Measurements from ENCODE around the gene ENTPD7.
"Not testable (repeated sequence)": the region's sequence is repeated elsewhere in the genome, so short reads cannot be mapped to it uniquely, and the experiment has no call there.

Gene ENTPD7

DNA sequence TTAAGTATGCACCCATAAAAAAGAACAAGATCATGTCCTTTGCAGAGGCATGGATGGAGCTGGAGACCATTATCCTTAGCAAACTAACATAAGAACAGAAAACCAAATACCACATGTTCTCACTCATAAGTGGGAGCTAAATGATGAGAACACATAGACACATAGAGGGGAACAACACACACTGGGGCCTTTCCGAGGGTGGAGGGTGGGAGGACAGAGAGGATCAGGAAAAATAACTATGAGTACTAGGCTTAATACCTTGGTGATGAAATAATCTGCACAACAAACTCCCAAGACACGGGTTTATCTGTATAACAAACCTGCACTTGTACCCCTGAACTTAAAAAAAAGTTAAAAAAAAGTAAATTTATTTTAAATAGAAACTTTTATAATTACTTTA, 86.9 kb downstream of the ENTPD7 start:
- H3K36me3 Mint-ChIP-seq (ENCODE audit: insufficient read depth): peaks cover 69% of the 10 kb centered on the region
- not testable (repeated sequence) for DNase-seq (ENCODE audit: low spot score in 2 of 2); ATAC-seq (replicated peaks; ENCODE audit: extremely low read depth, poor library complexity, severe bottlenecking); H3K9me3 Mint-ChIP-seq; H3K27ac Mint-ChIP-seq (ENCODE audit: low read depth); H3K27me3 Mint-ChIP-seq; H3K4me3 Mint-ChIP-seq
- H3K4me1 Mint-ChIP-seq: peaks cover 40% of the 10 kb centered on the region

- DNase-seq (ENCODE audit: low spot score in 2 of 2) (no peak), ATAC-seq (replicated peaks; ENCODE audit: extremely low read depth, poor library complexity, severe bottlenecking) (no peak)
- Mint-ChIP-seq H3K4me1 (peaks cover 18% of the 10 kb centered on the region), H3K27me3 (no peaks in the 10 kb centered on the region), H3K4me3 (no peak overlapping the region), H3K27ac (ENCODE audit: low read depth) (peak overlapping the region; percentile 9), H3K9me3 (no peaks in the 10 kb centered on the region), H3K36me3 (ENCODE audit: insufficient read depth) (peaks cover 66% of the 10 kb centered on the region)
These were observed 89.6 kb downstream of the ENTPD7 start for GRCh38 chr10:99748823-99749451.

GRCh38 chr10:99750641-99751040, 91.3 kb downstream of the ENTPD7 start:
- Mint-ChIP-seq H3K4me1 (peaks cover 13% of the 10 kb centered on the region), H3K36me3 (ENCODE audit: insufficient read depth) (peaks cover 59% of the 10 kb centered on the region), H3K27me3 (no peaks in the 10 kb centered on the region), H3K9me3 (no peaks in the 10 kb centered on the region), H3K27ac (ENCODE audit: low read depth) (no peak overlapping the region), H3K4me3 (no peak overlapping the region)
- ATAC-seq (replicated peaks; ENCODE audit: extremely low read depth, poor library complexity, severe bottlenecking) (no peak), DNase-seq (ENCODE audit: low spot score in 2 of 2) (no peak)

DNA sequence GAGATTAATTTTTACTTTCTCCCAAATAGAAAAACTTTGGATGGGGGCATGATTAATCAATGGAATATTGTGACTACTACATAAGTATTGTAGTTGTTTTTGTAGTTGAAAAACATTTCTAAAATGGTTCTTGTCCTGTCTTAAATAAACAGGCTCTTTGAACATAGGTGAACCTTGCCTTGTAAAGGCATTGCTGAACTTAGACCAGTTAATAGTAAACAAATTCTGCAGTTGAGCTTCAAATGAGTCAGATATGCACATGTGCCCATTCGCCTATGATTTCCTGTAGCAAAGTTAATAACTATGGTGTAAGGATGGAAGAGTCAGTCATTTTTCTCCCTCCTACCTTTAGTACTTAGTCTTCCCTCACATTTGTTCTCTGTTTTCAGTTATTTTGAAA, 95.4 kb downstream of the ENTPD7 start:
- DNase-seq (ENCODE audit: low spot score in 2 of 2) (no peak), ATAC-seq (replicated peaks; ENCODE audit: extremely low read depth, poor library complexity, severe bottlenecking) (no peak)
- Mint-ChIP-seq H3K27ac (ENCODE audit: low read depth) (no peak overlapping the region), H3K36me3 (ENCODE audit: insufficient read depth) (peaks cover 53% of the 10 kb centered on the region), H3K9me3 (no peaks in the 10 kb centered on the region), H3K4me3 (no peak overlapping the region), H3K4me1 (no peaks in the 10 kb centered on the region), H3K27me3 (no peaks in the 10 kb centered on the region)
